ENCODE results near the gene IL17RC. TPM values are rescaled to one million over a fixed set of nuclear protein-coding genes. Genes with fewer than 3 reads are reported as not detected.

The IL17RC gene
- total RNA-seq, 1 experiment from 2014 or later: 6.8 TPM

- peaks cover 9% of the 10 kb centered on the region for H3K27me3 Mint-ChIP-seq (ENCODE audit: low read depth)
- no CpG with 5 or more reads among the region's 90 CpGs for WGBS (ENCODE audit: extremely low coverage, insufficient read length, low lambda C conversion rate)
Observed at GRCh38 chr3:9946112-9947024, 29.5 kb downstream of the IL17RC start.

More at GRCh38 chr3:9946112-9947024, 29.5 kb downstream of the IL17RC start:
- Histone ChIP-seq H2BK12ac (ENCODE audit: insufficient read length, low read depth, low read length) (no peak overlapping the region), H2BK15ac (ENCODE audit: low read depth, low read length) (no peak overlapping the region), H2AFZ (ENCODE audit: low read length) (no peak overlapping the region), H3K14ac (ENCODE audit: insufficient read depth, low read length) (no peak overlapping the region; the same call in 1 of the 2 replicates), H2BK120ac (ENCODE audit: low read depth, low read length, poor library complexity, severe bottlenecking) (no peak overlapping the region), H3K18ac (ENCODE audit: insufficient read length, low read depth, low read length) (no peak overlapping the region), H4K5ac (ENCODE audit: insufficient read length, low read depth, low read length) (no peak overlapping the region), H3K4me1 (ENCODE audit: insufficient read depth, low read length) (no peaks in the 10 kb centered on the region), H3K79me1 (ENCODE audit: insufficient read depth, low read depth, low read length, poor library complexity, severe bottlenecking) (no peaks in the 10 kb centered on the region), H2AK5ac (ENCODE audit: insufficient read length, low read length) (no peak overlapping the region), H3K27me3 (ENCODE audit: insufficient read depth, low read length) (no peaks in the 10 kb centered on the region), H3K56ac (ENCODE audit: insufficient read length, low read depth, low read length) (no peak overlapping the region), H3K23ac (ENCODE audit: insufficient read length, low read depth, low read length) (no peak overlapping the region), H4K91ac (ENCODE audit: insufficient read length, low read depth, low read length) (no peak overlapping the region), H3T11ph (ENCODE audit: low read length) (no peak overlapping the region), H3K79me2 (ENCODE audit: insufficient read depth, low read length) (no peaks in the 10 kb centered on the region), H2BK5ac (ENCODE audit: insufficient read length, low read length) (no peak overlapping the region), H3K4me2 (ENCODE audit: insufficient read depth, insufficient read length, low read length) (peak overlapping the region; percentile 37), H3K9ac (ENCODE audit: extremely low read depth, insufficient read length, low read length) (no peak overlapping the region), H3K27ac (ENCODE audit: insufficient read length, low read depth, low read length) (no peak overlapping the region), H3K9me3 (ENCODE audit: control insufficient read depth, low read depth, low read length) (no peaks in the 10 kb centered on the region), H3K4ac (ENCODE audit: low read depth, low read length) (no peak overlapping the region), H2BK20ac (ENCODE audit: low read depth, low read length, poor library complexity, severe bottlenecking) (no peak overlapping the region), H4K8ac (replicated peaks; ENCODE audit: insufficient read length, low read depth, low read length) (no peak overlapping the region), H4K20me1 (ENCODE audit: control insufficient read depth, insufficient read depth, insufficient read length) (no peaks in the 10 kb centered on the region), H3K23me2 (ENCODE audit: insufficient read length, low read depth, low read length, poor library complexity, severe bottlenecking) (peaks cover 14% of the 10 kb centered on the region)
- DNase-seq: peak; percentile 90
- peak; percentile 83 for TF ChIP-seq CTCF (conservative IDR thresholded peaks at IDR 0.05)
- Mint-ChIP-seq H3K27ac (no peak overlapping the region), H3K36me3 (ENCODE audit: insufficient read depth in 1 of 3, low read depth in 3 of 3) (peaks cover 2 to 19% (median 10%) of the 10 kb centered on the region in 3 experiments; a peak in 6 of 7 replicates), H3K9me3 (no peaks in the 10 kb centered on the region; a peak in 1 of 5 replicates), H3K4me1 (peaks cover under 1 to 9% of the 10 kb centered on the region in 2 experiments; a peak in 3 of 4 replicates), H3K4me3 (peak overlapping the region; percentile 70 to 85)

Data from H9 (cell line).